Stimulated activated naive CD8-positive, alpha-beta T cell treated with anti-CD3 and anti-CD28 coated beads, Interleukin-15, amount 100 ng/mL, for 72 hours (primary cell): Measurements from ENCODE around the gene PGC.

ENCODE experiments used
- ATAC-seq: fragments of 150-1000 bp; cut with Tn5 transposase; 2 replicates; pipeline ENCODE4 v1.10.0; 2021; ENCODE audit warnings: mild to moderate bottlenecking, moderate library complexity
- DNase-seq, 2 donors: peaks; one replicate each; pipeline ENCODE4 v3.0.0; 2021 to 2022
- H3K27ac Mint-ChIP-seq, 2 donors: one replicate each; pipeline ENCODE4 v1.8.0; 2022; ENCODE audit warnings: mild to moderate bottlenecking in 2 of 2, mixed read lengths in 2 of 2, moderate library complexity in 2 of 2
- H3K27me3 Mint-ChIP-seq: one replicate; pipeline ENCODE4 v1.8.0; 2022; ENCODE audit warnings: mixed read lengths
- H3K4me1 Mint-ChIP-seq: one replicate; pipeline ENCODE4 v1.8.0; 2022; ENCODE audit warnings: mild to moderate bottlenecking, mixed read lengths
- H3K4me3 Mint-ChIP-seq, 2 donors: one replicate each; pipeline ENCODE4 v1.8.0; 2022; ENCODE audit warnings: mild to moderate bottlenecking in 2 of 2, mixed read lengths in 2 of 2, moderate library complexity in 1 of 2
- H3K9me3 Mint-ChIP-seq, 2 donors: one replicate each; pipeline ENCODE4 v1.8.0; 2022; ENCODE audit warnings: mixed read lengths in 2 of 2

PGC gene

DNA sequence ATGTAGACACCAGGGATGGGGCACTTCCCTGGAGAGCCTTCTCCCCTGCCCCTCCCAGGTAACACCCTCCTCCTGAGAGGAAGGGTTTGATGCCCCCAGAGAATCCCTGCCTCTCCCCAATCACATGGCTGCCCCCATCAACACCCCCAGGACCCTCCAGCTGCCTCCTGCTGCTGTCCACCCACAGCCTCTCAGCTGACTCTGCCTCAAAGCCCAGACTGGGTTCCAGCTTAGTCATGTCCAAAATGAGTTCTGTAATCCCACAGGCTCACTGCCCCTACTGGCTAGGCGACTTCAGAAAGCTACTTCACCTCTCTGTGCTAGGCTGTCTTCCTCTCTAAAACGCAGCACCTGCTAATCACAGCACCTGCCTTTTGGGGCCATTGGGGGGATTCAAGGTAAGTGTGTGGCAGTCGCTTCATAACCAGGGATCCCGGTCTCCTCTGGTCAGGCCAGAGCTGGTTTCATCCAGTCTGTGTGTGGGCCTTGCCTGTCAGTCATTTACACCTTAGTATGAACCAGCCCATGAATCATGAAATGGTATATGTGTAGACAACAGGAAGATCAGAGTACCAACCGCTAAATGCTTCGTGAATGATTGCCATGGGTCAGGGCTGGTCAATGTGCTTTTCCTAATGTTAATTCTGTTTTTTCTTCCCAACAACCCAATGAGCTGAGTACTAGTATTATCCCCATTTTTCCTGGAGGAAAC is 52.2 kb downstream of the PGC start:
- ATAC-seq, result no peak
- no peak for DNase-seq

DNA sequence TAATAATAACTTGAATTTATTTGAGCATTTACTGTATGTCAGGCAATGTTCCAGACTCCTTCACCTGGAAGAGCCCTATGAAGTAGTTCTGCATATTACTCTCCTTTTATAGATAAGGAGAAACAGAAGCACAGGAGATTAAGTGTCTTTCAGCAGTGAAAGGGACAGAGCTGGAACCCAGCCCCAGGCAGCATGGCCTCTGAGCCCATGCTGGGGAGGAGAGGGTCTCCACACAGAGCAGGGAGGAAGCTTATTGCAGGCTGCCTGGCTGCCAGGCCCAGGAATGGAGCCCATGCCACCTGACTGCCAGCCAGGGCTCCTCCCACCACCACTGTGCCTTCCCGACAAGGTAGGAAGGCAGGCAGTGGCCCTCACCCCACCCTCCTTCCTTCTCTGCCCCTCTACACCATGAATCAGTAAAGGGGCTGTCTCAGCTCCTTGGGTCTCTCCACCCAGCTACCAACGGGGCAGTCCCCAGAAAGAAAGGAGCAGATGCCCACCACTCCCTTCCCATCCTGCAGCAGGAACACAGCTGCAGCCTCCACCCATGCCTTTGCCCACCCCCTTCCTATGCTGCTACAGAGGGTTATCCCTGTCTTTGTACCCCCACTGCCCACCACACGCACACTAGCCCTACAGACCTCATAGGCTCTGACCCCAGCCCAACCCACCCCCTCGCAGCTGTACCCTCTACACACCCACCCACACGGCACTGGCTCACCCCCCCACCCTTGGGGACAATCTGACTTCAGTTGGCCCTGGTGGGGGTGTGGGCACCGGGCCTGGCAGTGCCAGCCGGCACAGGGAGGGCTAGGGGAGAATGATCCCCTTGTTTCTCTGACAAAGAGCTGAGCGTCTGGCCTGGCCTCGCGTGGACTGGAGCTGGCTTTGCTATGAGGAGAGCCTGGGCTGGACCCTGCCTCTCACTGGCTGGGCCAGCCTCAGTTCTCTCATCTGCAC is 53.6 kb downstream of the PGC start:
- ATAC-seq, result peak; percentile 35
- no peak for DNase-seq
- no peaks in the 10 kb centered on the region for H3K9me3 Mint-ChIP-seq
- H3K4me1 Mint-ChIP-seq, result peaks cover 10% of the 10 kb centered on the region
- no peak overlapping the region for H3K4me3 Mint-ChIP-seq
- no peaks in the 10 kb centered on the region for H3K27me3 Mint-ChIP-seq
- H3K27ac Mint-ChIP-seq, result no peak overlapping the region

More for the DNA sequence above, 52.2 kb downstream of the PGC start:
- no peaks in the 10 kb centered on the region for H3K27me3 Mint-ChIP-seq
- H3K27ac Mint-ChIP-seq, result no peak overlapping the region
- no peaks in the 10 kb centered on the region for H3K9me3 Mint-ChIP-seq
- no peaks in the 10 kb centered on the region for H3K4me1 Mint-ChIP-seq
- H3K4me3 Mint-ChIP-seq, result no peak overlapping the region

- no peaks in the 10 kb centered on the region for H3K9me3 Mint-ChIP-seq
- H3K4me3 Mint-ChIP-seq, result no peak overlapping the region
- ATAC-seq (no peak), DNase-seq (no peak)
- H3K27ac Mint-ChIP-seq, result no peak overlapping the region
- H3K4me1 Mint-ChIP-seq, result peaks cover 10% of the 10 kb centered on the region
- H3K27me3 Mint-ChIP-seq, result no peaks in the 10 kb centered on the region
Measured at GRCh38 chr6:41692730-41693129, 54.5 kb downstream of the PGC start.

DNA sequence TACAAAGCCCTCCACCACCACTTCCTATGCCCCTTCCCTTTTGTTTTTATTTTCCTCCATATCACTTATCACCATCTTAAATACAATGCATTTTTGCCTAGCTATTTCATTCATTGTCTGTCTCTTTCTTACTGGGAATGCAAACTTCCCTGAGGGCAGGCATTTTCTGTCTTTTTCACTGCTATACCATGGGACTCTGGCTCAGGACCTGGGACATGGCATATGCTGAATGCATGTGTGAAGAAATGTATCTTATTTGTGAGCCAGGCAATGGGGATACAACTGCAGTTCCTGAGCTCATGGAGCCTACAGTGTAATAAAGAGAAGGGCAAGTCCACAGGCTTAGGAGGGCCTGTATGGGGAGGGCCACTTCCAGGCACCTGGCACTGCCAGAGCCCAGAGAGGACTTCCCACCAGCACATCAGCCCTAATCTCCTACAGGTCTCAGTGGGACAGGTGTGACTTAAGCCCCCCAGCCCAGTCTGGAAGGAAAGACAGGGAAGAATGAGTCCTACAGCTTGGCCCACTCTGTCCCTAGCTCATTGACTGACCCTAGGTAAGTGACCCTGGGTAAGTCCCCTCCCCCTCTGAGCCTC is 55.0 kb downstream of the PGC start:
- Mint-ChIP-seq H3K4me1 (peaks cover 10% of the 10 kb centered on the region), H3K4me3 (no peak overlapping the region), H3K27me3 (no peaks in the 10 kb centered on the region), H3K27ac (peak overlapping the region in 1 of 2 donors; percentile 66), H3K9me3 (no peaks in the 10 kb centered on the region)
- ATAC-seq (no peak), DNase-seq (no peak)

DNA sequence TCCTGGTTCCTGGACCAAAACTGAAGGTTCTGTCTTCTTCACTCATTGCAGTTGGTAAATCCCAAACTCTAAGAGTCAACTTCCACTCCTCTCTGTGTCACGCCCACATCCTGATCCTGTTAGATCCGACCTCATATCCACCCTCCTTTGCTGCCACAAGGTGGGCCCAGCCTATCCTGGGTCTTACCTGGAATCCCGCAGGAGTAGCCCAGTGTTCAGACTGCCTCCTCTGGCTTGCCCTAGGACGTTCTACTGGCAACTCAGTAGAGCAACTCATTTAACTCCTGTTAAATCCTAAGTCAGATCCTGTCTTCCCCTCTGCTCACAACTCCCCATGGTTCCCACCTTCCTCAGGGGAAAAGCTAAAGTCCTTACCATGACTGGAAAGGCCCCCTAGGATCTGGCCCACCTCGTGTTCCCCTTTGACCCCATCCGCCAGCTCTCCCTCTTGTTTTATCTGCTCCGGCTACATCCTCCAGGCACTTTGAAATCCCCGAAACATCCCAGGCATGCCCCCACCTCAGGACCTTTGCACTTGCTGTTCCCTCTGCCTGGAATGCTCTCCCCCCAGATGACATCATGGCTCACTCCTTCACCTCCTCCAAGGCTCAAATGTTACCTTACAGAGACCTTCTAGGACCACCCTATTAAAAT is 55.6 kb downstream of the PGC start:
- peak overlapping the region in 1 of 2 donors; percentile 66 for H3K27ac Mint-ChIP-seq

DNA sequence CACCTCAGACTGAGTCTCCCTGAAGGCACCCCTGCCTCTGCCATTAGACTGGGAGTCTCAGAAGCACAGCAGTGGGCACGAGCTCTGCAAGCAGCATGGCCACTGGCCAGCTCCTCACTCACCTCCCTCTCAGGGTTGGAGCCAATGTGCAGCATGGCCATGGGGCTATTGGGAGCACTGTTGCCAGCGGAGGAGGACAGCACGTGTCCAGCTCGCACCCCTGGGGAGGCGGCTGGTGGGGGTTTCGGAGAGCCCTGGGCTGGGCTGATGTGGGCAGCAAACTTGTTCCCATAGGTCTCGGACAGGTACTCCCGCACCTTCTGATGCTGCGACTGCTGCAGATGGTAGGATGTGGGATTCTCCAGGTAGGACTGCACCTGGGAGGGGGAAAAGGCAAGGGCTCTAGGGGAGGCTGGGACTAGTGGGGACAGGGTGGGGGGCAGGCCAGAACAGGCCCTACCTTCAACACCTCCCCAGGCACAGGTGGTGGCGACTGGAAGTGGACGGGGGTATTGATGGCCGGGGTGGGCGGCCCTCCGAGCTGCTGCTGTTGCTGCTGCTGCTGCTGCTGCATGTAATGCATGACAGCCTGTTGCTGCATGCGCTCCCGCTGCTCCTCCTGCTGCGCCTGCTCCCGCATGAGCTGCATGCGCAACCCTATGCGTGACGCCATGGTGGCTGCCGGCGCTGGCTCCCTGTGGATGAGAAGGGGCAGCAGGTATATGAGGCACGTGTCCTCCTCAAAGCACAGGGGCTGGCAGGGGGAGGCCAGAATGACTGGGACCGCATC is 56.5 kb downstream of the PGC start:
- no peaks in the 10 kb centered on the region for H3K27me3 Mint-ChIP-seq
- DNase-seq (no peak), ATAC-seq (no peak)
- H3K27ac Mint-ChIP-seq, result no peak overlapping the region
- no peaks in the 10 kb centered on the region for H3K9me3 Mint-ChIP-seq
- no peak overlapping the region for H3K4me3 Mint-ChIP-seq
- peaks cover 10% of the 10 kb centered on the region for H3K4me1 Mint-ChIP-seq

More for the DNA sequence above, 55.6 kb downstream of the PGC start:
- H3K27me3 Mint-ChIP-seq, result no peaks in the 10 kb centered on the region
- no peak overlapping the region for H3K4me3 Mint-ChIP-seq
- peaks cover 10% of the 10 kb centered on the region for H3K4me1 Mint-ChIP-seq
- H3K9me3 Mint-ChIP-seq, result no peaks in the 10 kb centered on the region
- no peak for ATAC-seq
- DNase-seq, result no peak

DNA sequence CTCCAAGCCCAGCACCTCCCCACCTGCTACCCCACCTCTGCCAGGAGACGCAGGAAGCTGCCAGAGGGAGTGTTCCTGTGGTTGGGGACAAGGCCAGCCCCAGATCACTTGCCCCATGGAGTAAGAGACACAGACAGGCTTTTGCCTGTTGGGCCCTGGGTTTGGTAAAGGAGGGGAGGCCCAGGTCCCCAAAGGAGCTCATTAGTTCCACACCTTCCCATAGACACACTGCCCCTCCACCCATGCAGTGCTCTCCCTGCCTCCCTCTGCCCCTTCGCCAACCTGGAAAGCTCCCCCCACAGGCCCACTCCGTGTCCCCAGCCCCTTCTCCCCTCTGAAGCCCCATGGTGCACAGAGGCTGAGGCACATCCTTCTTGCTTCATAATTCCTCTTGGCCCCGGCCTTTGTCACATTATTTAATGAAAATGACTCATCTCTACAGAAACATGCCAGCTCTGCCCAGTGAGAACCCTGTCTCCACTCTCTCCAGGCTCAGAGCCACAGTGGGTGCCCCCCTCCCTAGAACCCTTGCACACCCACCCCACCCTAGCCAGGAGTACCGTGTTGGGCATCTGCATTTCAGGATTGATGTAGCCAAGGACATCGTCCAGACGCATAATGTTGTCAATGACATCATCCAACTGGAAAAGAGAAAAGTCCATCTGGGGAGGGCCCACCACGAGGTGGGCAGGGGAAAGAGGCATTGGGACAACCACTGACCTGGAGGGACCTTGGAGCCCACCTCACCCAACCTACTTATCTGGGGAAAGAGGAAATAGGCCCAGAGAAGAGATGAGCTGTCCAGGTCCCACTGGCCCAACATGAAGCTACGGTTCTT is 57.8 kb downstream of the PGC start:
- DNase-seq, result no peak
- Mint-ChIP-seq H3K27me3 (no peaks in the 10 kb centered on the region), H3K4me3 (no peak overlapping the region), H3K4me1 (peaks cover 10% of the 10 kb centered on the region), H3K9me3 (no peaks in the 10 kb centered on the region), H3K27ac (peak overlapping the region in 1 of 2 donors; percentile 19)
- ATAC-seq, result no peak

DNA sequence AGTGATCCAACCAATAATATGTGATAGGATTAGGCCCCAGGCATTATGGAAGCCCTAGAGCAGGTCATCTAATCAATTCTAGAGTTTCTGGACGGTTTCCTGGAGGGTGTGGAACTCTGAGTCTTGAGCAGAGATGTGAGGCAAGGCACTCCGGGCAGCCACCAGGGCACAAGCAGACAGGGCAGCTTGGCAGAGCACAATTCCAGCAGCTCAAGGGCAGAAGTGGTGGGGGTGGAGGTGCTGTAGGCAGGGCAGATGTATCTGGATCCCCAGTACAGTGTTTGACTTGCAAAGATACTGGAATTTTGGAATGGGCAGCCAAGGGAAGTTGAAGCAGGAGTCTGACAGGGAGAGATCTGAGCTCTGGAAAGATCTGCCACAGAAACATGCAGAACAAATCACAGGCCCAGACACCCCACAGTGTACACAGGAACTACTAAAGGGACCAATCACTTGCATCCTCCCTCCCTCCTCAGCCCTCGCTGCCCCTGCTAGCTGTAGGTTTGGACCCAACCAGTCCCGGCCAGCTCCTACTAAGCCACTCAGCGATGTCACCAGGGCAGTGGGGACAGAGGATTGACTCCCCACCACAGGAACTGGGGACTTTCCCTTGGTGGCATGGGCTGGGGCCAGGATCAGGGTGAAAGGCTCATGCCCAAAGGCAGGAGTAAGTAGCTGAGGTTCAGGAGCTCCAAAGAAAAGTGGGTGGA is 58.8 kb downstream of the PGC start:
- Mint-ChIP-seq H3K4me3 (no peak overlapping the region), H3K4me1 (peaks cover 16% of the 10 kb centered on the region), H3K9me3 (no peaks in the 10 kb centered on the region), H3K27ac (no peak overlapping the region), H3K27me3 (no peaks in the 10 kb centered on the region)
- DNase-seq (no peak), ATAC-seq (no peak)

DNA sequence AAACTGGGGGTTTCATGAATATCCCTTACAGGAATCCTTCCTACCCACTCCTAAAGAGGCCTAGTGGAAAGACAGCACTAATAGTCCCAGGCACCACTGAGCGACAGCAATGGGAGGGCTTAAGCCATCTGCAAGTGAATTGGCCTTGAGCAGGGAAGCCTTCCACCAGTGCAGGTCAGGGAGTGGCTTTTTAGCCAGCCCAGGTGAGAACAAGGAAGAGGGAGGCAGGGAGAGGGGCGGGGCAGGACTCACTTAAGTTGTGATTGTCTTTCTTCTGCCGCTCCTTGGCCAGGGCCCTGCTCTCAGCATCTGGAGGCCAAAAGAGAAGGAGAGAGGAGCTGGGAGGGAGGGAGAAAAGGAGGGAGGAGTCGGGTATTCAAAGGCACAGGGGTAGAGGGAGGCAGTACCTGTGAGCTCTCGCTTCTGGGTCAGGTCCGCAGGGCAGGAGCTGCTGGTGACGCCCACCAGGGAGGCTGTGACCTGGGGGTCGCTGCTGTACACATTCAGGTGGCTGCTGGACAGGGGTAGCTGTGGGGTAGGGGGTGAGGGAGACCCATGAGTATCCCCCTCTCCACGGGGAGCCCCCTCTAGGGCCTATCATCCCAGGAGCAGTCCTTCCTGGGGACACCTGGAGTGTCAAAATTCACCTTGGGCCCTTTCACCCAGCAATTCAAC is 59.6 kb downstream of the PGC start:
- no peaks in the 10 kb centered on the region for H3K9me3 Mint-ChIP-seq
- DNase-seq (no peak), ATAC-seq (no peak)
- H3K27me3 Mint-ChIP-seq, result no peaks in the 10 kb centered on the region
- peaks cover 24% of the 10 kb centered on the region for H3K4me1 Mint-ChIP-seq
- no peak overlapping the region for H3K27ac Mint-ChIP-seq
- no peak overlapping the region for H3K4me3 Mint-ChIP-seq
